MM.1S (cell line): ENCODE measurements around the gene LRWD1.
"Not testable (repeated sequence)": the region's sequence is repeated elsewhere in the genome, so short reads cannot be mapped to it uniquely, and the experiment has no call there.

Experiments used
- CTCF ChIP-seq: fragments of 300-600 bp; sonication (generic); IDR thresholded peaks from 2 replicates; pipeline ENCODE4 v1.5.1; 2016; ENCODE audit warnings: antibody characterized with exemption, low read length, mixed read lengths
- EZH2 ChIP-seq: fragments of 300-600 bp; sonication (generic); optimal IDR thresholded peaks from 2 replicates; pipeline ENCODE3; 2017; ENCODE audit warnings: low read depth, mild to moderate bottlenecking, antibody characterized with exemption, low read length, mixed read lengths

GRCh38 chr7:102490529-102491075 lies 25.8 kb downstream of the LRWD1 start:
- not testable (repeated sequence) for TF ChIP-seq CTCF, EZH2
